HG02943 (cell line): ENCODE measurements around the gene SIGLEC6.
"Not testable (repeated sequence)": the region's sequence is repeated elsewhere in the genome, so short reads cannot be mapped to it uniquely, and the experiment has no call there.

Source experiments
- ATAC-seq: cut with Tn5 transposase; IDR thresholded peaks from one replicate; pipeline ENCODE4 v1.9.1; 2021; ENCODE audit warnings: mild to moderate bottlenecking, low read depth, moderate library complexity; ENCODE audit not compliant: unreplicated experiment

SIGLEC6 gene

DNA sequence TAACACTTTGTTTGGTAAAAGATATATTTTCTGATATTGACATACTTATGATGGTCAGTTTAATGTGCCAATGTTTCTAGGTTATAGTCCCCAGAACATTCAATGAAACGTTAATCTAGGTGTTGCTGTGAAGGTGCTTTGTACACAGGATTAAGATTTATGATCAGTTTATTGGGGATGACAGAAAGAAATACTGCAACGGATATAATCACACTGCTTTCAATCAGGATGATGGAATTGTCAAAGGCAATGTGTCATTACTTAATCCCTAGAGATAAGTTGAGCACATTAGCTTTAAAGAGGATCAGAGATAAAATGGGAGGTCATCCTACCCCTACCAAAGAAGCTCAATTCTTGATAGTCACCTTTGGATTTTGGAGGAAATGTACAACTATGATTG lies 17.5 kb downstream of the SIGLEC6 start:
- ATAC-seq = no peak

DNA sequence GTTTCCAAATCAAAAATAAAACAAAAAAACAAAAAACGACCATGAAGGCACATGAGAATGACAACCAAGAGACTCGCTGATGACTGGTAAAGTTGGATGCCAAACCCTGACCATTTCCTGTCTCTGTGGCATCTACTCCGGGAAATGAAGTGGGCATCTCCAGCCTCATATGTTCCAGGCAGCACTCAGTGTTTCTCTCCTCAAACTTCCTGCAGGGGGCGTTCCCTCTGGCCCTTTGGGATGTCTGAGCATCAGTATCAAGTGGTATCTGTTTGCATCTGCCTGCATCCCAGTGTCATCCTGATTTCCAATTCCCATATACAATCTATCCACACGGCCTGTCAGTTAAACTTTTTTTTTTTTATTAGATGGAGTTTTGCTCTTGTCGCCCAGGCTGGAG lies 20.1 kb downstream of the SIGLEC6 start:
- ATAC-seq = no peak

DNA sequence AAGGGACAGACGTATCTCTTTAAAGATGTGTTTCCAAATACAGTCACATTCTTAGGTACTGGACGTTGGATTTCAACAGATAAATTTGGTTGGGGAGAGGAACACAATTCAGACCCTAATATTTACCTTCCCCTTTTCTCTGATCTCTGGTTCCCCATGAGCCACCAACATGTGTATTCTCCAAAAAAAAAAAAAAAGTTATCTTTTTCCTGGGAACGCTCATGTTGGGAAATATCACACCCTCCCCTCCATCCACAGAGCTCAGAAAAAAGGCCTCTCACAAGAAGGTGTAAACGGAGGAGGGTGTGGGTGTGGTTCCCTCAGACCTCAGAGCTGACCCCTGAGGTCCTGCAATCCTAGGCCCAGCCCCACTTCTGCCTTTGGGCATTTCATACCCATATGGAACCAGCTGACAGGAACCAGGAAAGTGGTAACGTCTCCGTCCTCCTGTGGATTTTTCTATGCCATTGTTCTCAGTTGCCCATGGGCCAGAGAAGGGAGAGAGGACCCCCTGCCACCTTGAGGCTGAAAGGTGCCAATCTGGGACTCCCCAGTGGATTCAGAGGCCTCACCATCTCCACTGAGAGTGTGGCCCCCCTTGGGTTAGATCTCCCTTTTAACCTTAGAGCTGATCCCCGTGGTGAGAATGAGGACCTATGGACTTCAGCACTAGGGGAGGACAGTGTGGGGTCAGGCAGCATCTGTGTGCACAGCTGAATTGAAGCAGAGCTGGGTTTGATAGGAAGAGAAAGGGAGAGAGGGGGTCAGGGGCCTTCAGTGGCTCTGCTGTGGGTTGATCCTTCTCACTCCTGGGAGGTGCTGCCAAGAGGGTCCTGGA lies 21.4 kb downstream of the SIGLEC6 start:
- no peak for ATAC-seq

DNA sequence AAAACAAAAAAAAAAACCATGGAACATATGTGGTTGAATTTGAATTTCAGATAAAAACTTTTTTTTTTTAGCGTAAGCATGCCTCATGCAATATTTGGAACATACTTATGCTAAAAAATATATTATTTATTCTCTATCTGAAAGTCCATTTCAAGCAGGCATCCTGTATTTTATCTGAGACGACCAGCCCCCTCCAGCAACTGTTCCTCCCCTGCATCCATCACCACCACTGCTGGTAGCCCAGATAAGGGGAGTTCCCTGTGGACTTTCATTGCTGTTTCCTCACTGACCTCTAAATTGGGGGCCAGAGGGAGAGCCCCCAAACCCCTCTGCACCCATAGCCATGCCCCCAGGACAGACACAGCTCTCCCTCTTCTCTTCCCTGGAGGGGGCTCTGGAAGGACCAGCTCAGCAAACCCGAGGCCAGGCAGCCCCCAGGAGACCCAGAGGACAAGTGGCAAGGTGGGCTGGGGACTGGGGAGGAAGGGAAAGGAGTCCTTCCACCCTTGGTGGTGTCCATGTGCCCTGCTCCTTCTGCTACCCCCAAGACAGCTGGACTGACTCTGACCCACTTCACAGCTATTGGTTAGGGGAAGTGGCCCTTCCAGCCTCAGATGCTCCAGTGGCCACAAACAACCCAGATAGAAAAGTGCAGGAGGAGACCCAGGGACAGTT lies 23.3 kb downstream of the SIGLEC6 start:
- no peak for ATAC-seq

DNA sequence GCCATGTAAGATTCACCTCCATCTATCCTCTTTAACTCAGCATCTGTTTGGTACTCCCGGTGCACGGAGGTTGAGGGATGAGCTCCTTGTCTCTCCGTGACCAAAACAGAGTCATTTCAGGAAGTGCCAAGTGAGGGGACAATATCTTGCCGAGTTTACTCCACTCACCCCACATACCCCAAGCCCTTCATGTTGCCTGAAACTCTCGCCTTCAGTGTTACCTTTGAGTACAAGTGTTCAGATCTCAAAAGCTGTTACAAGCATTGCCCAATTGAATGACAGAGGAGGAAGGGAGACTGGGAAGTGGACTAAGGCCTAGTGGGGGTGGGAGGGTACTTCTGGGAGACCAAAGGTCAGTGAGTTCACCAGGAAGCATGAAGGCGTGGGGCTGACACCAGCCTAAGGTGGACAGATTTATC lies 23.8 kb downstream of the SIGLEC6 start:
- no peak for ATAC-seq

DNA sequence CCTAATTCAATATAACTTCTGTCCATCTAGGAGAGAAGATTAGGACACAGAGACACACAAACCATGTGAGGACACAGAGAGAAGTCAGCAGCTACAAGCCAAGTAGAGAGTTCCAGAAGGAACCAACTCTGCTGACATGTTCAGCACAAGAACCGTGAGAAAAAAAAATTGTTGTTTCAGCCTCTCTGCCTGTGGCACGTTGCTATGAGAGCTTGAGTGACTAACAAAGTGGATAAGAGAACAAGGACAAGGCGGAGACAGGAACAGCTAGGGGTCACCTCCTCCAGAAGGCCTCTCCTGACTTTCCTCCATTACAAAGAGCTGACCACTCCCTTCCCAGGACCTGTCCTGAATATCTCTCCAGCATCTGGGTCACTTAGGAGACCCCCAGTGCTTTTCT lies 24.3 kb downstream of the SIGLEC6 start:
- ATAC-seq = no peak

DNA sequence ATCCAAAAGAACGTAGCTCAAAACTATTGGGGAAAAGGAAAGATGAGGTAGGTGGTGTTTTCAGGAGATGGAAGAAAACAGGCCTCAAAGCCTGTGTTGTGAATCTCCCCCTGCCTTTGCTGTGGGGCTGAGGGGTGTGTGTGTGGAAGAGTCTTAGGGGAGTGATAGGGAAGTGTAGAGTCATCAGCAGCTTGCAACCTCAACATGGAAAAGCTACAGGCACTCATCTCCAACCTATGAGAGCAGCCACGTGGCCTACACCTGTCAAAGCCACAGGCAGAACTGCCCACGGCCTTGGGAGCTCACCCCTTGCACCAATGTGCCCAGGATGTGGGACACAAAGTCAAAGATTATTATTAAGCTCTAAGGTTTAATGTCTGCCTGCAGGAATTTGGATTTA lies 25.6 kb downstream of the SIGLEC6 start:
- no peak for ATAC-seq

DNA sequence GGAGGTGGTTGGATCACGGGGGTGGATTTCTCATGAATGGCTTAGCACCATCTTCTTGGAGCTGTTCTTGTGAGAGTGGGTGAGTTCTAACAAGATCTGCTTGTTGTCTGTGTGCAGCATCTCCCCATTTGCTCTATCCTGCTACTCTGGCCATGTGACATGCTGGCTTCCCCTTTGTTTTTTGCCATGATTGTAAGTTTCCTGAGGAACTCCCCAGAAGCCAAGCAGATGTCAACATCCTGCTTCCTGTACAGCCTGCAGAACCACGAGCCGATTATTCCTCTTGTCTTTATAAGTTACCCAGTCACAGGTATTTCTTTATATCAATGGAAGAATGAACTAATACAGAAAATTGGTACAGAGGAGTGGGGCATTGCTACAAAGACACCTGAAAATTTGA lies 27.6 kb downstream of the SIGLEC6 start:
- no peak for ATAC-seq

DNA sequence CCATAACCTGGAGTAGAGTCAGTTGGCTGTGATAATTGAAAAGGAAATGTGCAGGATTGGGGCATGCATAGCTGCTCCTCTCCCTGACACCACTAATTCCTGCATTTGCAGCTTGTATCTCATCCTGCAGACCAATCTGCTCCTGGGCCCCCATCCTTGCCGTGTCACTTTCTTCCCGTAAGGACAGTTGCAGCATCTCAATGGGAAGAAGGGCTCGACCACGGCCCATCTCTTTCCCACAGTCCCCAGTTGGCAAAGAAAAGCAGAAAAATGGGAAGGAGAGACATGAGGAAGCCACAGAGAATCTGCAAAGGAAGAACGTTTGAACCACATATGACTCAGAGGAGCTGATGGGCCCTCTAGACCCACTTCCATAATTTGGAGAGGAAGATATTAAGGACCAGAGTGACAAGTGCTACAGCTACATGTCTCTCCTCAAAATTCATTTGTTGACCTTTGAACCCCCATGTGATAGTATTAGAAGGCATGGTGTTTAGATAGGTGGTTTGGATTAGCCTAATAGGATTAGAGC lies 28.1 kb downstream of the SIGLEC6 start:
- ATAC-seq = no peak

DNA sequence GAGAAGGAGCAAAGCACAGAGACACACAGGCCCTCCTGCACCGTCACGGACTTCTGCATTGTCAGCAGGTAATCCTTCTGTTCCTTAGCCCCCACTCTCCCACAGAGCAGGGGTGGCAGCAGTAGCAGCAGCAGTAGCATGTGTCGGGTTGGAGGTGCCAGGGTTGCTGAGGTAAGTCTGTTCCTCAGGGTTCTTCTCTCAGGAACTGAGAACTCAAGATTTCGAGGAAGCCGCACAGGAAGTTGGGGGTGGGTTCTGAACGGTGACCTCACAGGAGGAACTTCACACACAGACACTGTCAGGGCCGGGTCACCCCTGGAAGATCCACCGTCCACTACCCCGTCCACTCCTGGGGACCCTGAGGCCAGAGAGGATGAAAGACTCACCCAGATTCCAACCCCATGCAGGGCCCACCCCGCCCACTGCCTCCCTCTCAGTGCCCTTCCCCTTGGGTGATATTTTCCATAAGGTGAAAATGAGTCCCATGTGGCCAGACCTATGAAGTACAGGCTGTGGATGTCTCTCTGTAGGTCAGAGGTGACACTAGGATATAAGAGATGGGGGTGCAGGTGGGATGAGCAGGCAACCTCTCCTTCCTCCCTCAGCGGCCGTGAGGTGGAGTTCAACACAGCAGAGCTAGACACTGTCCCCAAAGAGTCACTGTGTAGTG lies 29.7 kb downstream of the SIGLEC6 start, which contains the start of gene SIGLEC12:
SIGLEC12 (minus strand) TSS at position 207 of the 670 bp plus-strand sequence; CDS start at position 140, 67 bp downstream.
- ATAC-seq = no peak

DNA sequence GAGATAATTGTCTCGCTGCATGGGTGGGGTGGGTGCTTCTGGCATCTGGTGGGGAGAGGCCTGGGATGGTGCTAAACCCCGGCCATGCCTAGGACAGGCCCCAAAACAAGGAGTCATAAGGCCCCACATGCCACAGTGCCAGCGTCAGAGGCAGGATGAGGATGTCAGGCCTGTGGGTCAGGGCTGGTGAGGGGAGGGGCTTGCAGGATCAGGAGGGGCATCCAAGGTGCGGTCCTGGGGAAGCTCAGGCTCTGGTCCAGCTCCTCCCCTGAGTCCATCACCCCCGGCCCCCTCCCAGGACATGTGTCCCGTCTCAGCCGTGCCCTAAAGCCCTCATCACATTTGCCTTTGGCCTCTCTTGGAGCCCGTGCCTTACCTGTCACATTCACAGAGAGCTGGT lies 30.5 kb downstream of the SIGLEC6 start:
- ATAC-seq = not testable (repeated sequence)

DNA sequence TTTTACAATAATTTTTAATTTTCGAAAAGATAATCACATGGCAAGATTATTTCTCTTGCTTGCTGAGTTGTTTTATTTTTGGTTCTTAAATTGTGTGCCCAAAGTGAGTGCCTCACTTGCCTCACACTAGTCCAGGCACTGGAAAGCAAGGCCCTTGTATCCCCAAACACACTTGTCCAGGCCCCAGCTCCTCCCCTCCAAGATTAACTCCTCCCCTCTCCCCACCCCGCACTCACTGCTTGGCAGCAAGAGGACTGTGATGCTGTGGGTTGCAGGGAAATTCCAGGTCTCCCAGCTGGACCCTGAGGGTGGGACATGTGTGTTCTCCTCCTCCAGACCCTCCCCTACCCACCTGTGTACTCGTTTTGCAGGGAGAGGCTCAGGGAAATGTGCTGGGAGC lies 33.8 kb downstream of the SIGLEC6 start:
- ATAC-seq = no peak

DNA sequence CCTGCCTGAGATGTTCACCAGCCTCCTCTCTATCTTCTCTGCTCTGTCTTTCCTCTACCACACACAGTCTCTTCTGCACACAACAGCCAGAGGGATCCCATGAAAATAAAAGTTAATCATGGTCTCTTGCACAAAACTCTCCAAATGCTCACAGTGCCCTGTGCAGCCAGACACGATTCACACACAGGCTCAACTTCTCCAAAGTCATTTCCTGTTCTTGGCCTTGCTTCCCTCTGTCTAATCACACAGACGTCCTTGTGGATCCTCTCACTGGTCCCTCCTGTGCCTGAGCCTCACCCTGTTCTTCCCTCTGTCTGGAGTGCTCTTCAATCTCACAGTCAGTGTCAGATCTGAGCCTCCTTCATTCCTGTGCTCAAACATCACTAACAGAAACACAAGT lies 37.7 kb downstream of the SIGLEC6 start:
- ATAC-seq = no peak

DNA sequence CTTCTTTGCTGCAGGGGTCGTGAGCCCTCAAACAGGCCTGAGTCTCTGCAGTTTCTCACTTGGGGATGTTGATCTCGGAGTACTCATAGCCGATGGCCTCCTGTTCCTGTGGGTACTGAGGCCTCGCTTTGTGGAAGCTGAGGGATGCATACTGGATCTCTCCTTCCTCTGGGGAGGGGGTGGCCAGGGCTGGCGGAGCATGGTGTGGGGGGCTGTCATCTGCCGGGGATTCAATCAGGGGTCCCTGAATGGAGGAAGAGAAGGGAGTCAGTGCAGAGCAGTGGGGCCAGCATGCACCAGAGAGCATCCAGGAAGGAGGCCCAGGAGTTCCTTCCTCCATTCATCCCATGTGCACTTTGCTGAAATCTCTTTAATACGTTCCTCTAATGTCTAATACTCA lies 39.9 kb downstream of the SIGLEC6 start:
- ATAC-seq = no peak

DNA sequence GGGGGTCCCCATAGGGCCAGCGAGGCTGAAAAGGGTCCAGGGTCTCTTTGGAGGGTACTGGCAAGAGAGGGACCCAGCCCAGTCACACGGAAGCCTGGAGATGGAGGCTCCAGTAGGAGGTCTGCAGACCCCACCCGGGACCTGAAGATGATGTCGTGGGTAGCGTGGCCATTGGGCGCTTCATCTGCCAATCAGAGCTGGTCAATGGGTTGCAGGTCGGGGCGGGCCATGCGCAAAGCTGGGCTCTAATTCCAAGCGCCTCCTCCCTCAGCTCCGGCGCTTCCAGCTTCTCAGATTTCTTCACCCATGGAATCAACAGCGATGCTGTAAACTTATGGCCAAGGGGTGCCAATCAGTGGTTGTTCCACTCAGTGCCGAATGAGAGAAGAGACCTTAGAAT lies 40.8 kb downstream of the SIGLEC6 start:
- no peak for ATAC-seq

DNA sequence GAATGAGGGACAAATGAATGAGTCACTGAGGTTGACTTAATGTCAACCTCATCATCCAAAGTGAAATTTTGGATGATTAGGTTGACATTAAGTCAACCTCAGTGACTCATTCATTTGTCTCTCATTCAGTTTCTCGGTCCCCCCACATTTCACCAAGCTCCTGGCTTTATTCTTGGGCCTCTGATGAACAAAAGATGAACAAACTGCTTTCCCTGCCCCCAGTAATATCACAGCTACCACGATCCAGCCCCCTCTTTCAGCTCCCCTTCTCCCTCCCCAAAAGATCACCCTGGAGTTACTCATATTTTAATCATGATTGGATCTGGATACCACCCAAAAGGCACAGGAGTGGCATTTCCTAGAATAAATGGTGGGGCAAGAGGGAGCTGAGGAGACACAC lies 42.4 kb downstream of the SIGLEC6 start:
- ATAC-seq = no peak

DNA sequence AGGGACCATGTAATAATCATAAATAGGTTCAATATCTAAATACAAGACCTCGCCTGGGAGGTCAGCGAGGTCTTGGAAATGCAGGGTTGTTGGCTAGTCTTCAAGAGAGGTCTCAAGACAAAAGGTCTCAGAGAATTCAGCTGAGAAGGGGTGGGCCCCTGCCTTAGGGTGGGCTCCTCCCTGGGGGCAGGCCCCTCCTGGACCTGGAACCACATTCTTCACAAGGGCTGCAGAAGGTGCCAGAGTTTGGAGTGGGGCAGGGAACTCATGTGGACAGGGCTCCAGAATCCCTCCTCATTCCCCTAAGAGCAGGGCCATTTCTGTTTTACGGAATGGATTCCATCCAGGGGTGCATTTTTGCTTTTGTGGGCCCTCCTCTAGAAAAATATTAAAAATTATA lies 43.0 kb downstream of the SIGLEC6 start:
- no peak for ATAC-seq

DNA sequence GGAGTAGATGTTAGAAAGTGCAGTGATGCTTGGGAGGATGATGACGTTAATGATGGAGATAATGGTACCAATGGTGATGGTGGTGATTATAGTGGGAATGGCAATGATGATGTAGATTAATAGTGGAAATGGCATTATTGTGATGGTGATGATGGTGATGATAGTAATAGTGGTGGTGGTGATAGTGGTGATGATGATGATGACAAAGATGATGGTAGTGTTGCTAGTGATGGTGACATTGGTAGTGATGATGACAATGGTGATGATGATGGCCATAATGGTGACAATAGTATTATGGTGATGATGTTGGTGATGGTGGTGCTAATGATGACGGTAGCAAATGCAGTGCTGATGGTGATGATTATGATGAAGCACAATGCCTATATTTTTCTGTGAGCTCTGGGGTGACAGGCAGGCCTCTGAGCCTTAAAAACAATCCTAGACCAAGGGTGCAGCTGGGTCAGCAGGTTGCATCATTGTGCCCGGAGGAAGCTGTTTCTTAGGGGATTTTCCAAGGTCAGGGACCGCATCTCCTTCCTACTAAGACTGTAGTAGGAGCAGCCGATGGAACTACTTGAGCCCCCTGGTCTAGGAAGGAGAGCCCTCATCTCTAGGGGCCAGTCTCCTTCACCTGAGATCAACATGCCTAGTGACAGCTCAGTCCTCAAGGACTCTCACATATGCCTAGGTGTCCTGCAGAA lies 45.4 kb downstream of the SIGLEC6 start:
- no peak for ATAC-seq

DNA sequence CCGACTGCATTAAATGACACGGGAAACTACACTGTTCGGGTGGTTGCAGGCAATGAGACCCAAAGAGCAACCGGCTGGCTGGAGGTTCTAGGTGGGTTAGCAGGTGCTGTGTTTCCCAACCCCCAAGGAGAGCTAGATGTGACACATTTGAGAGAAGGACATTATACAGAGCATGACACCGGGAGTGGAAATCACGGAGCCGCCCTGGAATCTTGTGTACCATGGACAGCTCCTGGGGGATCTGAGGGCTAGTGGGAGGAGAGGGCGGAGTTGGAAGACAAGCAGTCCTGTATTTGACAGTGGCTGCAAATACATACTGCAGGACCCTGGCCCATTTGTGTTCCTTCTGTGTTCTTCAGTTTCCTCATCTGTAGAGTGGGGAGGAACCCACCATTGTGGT lies 50.9 kb downstream of the SIGLEC6 start:
- no peak for ATAC-seq

DNA sequence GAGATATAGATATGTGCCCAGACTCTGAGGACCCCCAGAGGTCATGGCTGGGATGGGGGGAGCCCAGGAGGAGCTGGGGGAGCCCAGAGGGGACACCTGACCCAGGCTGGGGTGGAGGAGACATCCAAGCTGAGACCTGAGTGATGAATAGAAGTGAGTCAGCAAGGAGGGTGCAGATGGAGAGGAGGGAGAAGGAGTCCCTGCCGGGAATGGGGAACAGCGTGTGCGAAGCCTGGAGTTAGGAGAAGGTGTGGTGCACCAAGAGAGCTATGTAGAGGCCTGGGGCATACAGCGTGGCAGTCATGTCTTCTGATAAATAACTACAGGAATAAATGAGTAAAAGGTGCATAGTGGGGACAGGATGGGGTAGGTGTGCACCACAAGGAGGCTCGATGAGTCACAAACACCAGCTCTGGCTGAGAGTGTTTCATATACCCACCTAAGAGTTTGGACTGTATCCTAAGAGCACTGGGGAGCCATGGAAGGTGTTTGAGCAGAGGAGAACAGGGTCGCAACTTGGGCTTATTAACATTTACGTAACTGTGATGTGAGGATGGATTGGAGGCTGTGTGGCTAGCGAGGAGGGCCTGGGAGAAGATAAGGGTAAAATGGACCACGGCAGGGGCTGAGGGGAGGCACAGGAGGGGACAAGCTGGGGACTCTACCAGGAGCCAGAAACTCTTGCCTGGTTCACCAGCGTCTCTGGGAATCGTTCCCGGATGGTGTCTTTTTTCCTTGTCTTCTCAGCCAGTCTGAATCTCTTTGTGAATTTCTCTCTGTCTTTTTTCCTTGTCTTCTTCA lies 51.7 kb downstream of the SIGLEC6 start:
- no peak for ATAC-seq
